ENCODE data around the gene SYNE3. TPM values are rescaled to one million over a fixed set of nuclear protein-coding genes. Genes with fewer than 3 reads are reported as not detected.

SYNE3 gene
- total RNA-seq, 1 donor from 2014 or later, result 5.3 TPM

DNA sequence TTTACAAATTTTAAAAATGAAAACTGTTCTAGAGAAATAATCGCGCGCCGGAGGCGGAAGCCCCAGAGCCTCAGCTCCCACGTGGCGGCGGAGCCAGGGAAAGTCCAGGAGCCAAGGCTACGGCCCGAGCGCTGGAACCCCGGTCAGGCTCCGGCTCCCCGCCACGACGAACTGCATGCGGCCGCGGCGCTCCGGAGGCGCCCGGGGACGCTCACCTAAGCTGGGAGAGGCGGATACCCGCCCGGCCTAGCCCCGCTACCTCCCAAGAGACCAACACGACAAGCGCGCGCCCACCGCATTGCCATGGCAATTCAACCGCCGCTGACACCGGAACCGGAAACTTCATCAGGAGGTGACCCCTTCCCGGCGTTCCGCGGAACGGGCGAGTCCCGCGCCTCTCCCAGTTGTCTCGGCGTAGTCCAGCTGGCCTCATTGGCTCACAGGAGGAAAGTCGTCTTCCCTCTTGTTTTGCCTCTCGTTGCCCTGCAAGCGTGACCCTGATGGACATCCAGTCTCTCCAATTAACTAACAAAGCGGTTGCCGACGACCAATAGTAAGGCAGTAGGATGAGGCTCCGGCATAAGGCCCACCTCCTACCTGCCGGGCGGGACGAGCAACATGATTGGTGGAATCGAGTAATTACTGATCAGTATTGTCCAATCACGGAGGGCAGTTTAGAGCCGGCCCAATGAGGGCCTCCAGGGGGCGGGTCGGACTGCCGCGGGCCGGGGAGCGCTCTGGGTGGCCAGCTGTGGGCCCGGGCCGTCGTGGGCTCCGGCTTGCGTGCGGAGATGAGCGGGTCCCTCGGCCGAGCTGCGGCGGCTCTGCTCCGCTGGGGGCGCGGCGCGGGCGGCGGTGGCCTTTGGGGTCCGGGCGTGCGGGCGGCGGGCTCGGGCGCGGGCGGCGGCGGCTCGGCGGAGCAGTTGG, 18.1 kb upstream of the SYNE3 start, which contains the start of gene GLRX5:
Gene GLRX5 (plus strand): TSS at position 752 of the 927 bp plus-strand sequence. CDS start 40 bp downstream, at position 792.
- H3K27me3 ChIP-seq (ENCODE audit: control insufficient read depth, insufficient read depth, low read length), result no peaks in the 10 kb centered on the region
- no peaks in the 10 kb centered on the region for H3K36me3 ChIP-seq (ENCODE audit: control insufficient read depth, insufficient read depth, low read length)
- TF ChIP-seq, protein P1, sequence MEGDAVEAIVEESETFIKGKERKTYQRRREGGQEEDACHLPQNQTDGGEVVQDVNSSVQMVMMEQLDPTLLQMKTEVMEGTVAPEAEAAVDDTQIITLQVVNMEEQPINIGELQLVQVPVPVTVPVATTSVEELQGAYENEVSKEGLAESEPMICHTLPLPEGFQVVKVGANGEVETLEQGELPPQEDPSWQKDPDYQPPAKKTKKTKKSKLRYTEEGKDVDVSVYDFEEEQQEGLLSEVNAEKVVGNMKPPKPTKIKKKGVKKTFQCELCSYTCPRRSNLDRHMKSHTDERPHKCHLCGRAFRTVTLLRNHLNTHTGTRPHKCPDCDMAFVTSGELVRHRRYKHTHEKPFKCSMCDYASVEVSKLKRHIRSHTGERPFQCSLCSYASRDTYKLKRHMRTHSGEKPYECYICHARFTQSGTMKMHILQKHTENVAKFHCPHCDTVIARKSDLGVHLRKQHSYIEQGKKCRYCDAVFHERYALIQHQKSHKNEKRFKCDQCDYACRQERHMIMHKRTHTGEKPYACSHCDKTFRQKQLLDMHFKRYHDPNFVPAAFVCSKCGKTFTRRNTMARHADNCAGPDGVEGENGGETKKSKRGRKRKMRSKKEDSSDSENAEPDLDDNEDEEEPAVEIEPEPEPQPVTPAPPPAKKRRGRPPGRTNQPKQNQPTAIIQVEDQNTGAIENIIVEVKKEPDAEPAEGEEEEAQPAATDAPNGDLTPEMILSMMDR (IDR thresholded peaks at IDR 0.05; ENCODE audit: insufficient read depth, low read length, severe bottlenecking), result no peak
- peak within 1 kb of the TSS; percentile 79 for H3K4me3 ChIP-seq (ENCODE audit: low read depth, low read length)
- DNase-seq (ENCODE audit: low read depth) (peak; percentile 100), FAIRE-seq (peak; percentile 95)

DNA sequence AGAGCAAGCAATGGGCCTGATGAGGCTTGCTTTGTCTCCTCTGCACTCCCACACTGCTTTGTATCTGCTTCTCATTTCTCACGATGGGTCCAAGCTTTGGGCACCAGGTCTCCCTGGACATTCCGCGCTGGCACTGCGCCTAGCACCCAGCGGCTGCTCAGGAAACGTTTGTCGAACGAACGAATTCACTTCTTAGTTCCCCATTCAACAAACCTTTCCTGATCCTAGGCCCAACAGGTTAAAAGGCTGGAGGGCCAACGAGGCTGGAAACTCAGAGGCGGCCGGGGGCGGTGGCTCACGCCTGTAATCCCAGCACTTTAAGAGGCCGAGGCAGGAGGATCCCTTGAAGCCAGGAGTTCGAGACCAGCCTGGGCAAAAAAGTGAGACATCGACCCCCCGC, 17.4 kb upstream of the SYNE3 start:
- FAIRE-seq, result no peak
- Histone ChIP-seq H3K36me3 (ENCODE audit: control insufficient read depth, insufficient read depth, low read length) (no peaks in the 10 kb centered on the region), H3K4me3 (ENCODE audit: low read depth, low read length) (peak overlapping the region; percentile 79), H3K27me3 (ENCODE audit: control insufficient read depth, insufficient read depth, low read length) (no peaks in the 10 kb centered on the region)
- no peak for DNase-seq (ENCODE audit: low read depth)
- TF ChIP-seq, protein P1 (IDR thresholded peaks at IDR 0.05; ENCODE audit: insufficient read depth, low read length, severe bottlenecking), result no peak

DNA sequence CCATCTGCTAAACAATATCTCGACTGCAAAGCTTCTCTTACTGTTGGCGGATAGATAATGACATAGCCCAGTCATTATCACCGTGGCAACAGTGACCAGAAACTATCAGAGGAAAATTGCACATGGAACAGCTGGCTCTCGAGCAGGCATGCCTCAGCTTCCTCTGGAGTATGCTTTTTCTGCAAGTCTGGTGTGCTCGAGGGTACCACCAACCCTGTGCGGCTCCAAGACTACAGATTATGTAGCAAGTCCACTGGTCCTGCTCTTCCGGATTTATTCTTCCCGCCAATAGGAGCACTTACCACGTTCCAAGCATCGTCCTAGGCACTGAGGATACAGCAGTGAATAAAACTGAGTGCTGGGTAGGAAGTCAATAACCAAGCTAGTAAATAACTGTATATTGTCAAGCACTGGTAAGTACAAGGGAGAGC, 17.0 kb upstream of the SYNE3 start:
- FAIRE-seq, result no peak
- TF ChIP-seq, protein P1 (IDR thresholded peaks at IDR 0.05; ENCODE audit: insufficient read depth, low read length, severe bottlenecking), result no peak
- Histone ChIP-seq H3K36me3 (ENCODE audit: control insufficient read depth, insufficient read depth, low read length) (no peaks in the 10 kb centered on the region), H3K4me3 (ENCODE audit: low read depth, low read length) (peak overlapping the region; percentile 79), H3K27me3 (ENCODE audit: control insufficient read depth, insufficient read depth, low read length) (no peaks in the 10 kb centered on the region)
- no peak for DNase-seq (ENCODE audit: low read depth)

DNA sequence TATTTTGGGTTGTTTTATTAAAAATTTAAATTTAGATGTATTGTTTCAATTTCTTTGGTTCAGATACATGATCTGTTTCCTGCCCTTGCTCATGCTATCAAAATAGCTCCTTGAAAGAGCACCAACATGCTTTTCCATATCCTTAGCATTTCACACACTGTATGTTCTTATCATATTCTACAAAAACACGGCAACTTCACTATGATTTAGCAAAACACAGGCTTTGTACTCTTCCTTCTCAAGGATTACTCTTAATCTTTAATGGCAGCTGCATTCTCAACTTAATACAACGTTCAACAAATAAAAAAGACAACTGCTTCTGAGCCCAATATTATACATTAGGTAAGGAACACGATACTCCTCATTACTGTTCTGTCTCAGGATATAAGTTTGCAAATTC, 15.5 kb upstream of the SYNE3 start:
- DNase-seq (ENCODE audit: low read depth) (no peak), FAIRE-seq (no peak)
- Histone ChIP-seq H3K27me3 (ENCODE audit: control insufficient read depth, insufficient read depth, low read length) (no peaks in the 10 kb centered on the region), H3K36me3 (ENCODE audit: control insufficient read depth, insufficient read depth, low read length) (no peaks in the 10 kb centered on the region), H3K4me3 (ENCODE audit: low read depth, low read length) (no peak overlapping the region)
- TF ChIP-seq, protein P1 (IDR thresholded peaks at IDR 0.05; ENCODE audit: insufficient read depth, low read length, severe bottlenecking), result no peak

DNA sequence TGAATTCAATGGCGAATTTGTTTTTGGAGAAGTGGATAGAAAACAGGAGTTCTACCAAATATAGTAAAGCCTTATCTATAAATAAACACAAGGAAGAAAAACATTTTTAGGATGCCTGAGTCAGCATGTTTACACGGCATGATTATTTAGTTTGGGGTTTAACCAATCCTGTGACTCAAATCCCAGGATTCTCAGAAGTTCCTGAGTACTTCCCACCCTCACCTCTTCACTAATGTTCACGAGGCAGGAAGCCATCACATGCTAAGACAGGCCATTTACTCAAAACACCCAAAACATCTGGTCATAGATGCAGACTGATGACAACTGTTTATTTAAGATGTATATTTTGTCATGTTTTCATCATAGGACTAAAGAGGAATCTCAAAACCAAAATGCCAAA, 15.0 kb upstream of the SYNE3 start:
- DNase-seq (ENCODE audit: low read depth), result peak; percentile 95
- no peak for FAIRE-seq
- TF ChIP-seq, protein P1 (IDR thresholded peaks at IDR 0.05; ENCODE audit: insufficient read depth, low read length, severe bottlenecking), result no peak
- no peak overlapping the region for H3K4me3 ChIP-seq (ENCODE audit: low read depth, low read length)
- H3K36me3 ChIP-seq (ENCODE audit: control insufficient read depth, insufficient read depth, low read length), result no peaks in the 10 kb centered on the region
- no peaks in the 10 kb centered on the region for H3K27me3 ChIP-seq (ENCODE audit: control insufficient read depth, insufficient read depth, low read length)

Data from bronchial epithelial cell (primary cell).